H9 (cell line): ENCODE measurements around the gene CPXM2. TPM values are rescaled to one million over a fixed set of nuclear protein-coding genes. Genes with fewer than 3 reads are reported as not detected.
A peak's percentile ranks its signal among the peaks of the same experiment; 100 is the strongest.

Experiments used
- DNase-seq: peaks from one replicate; pipeline ENCODE4 v3.0.0-alpha.2; 2017
- H2AFZ ChIP-seq: one replicate; pipeline ENCODE4 v1.6.1; 2013; ENCODE audit warnings: mild to moderate bottlenecking, low read length, control low read depth, moderate library complexity
- H2AK5ac ChIP-seq: 2 replicates; pipeline ENCODE4 v1.6.1; 2013; ENCODE audit warnings: low read length, control low read depth, mixed read lengths; ENCODE audit not compliant: insufficient read length
- H2BK120ac ChIP-seq: one replicate; pipeline ENCODE4 v1.6.1; 2013; ENCODE audit warnings: low read depth, mild to moderate bottlenecking, low read length, control low read depth, inconsistent platforms; ENCODE audit not compliant: poor library complexity, severe bottlenecking
- H2BK12ac ChIP-seq: 2 replicates; pipeline ENCODE4 v1.6.1; 2013; ENCODE audit warnings: low read length, control low read depth, mixed read lengths, low read depth; ENCODE audit not compliant: insufficient read length
- H2BK15ac ChIP-seq: 2 replicates; pipeline ENCODE4 v1.6.1; 2013; ENCODE audit warnings: low read depth, low read length, control low read depth
- H2BK20ac ChIP-seq: one replicate; pipeline ENCODE4 v1.6.1; 2013; ENCODE audit warnings: low read depth, mild to moderate bottlenecking, low read length, control low read depth, inconsistent platforms; ENCODE audit not compliant: poor library complexity, severe bottlenecking
- H2BK5ac ChIP-seq: 2 replicates; pipeline ENCODE4 v1.6.1; 2013; ENCODE audit warnings: low read length, control low read depth, mixed read lengths; ENCODE audit not compliant: insufficient read length
- H3K14ac ChIP-seq: 2 replicates; pipeline ENCODE4 v1.6.1; 2013; ENCODE audit warnings: low read length, control low read depth; ENCODE audit not compliant: insufficient read depth
- H3K18ac ChIP-seq: 2 replicates; pipeline ENCODE4 v1.6.1; 2013; ENCODE audit warnings: low read depth, mild to moderate bottlenecking, mixed read lengths, low read length, control low read depth; ENCODE audit not compliant: insufficient read length
- H3K23ac ChIP-seq: 2 replicates; pipeline ENCODE4 v1.6.1; 2013; ENCODE audit warnings: low read length, control low read depth, mixed read lengths, low read depth; ENCODE audit not compliant: insufficient read length
- H3K23me2 ChIP-seq: 2 replicates; pipeline ENCODE4 v1.6.1; 2013; ENCODE audit warnings: low read depth, mild to moderate bottlenecking, mixed read lengths, low read length, control low read depth; ENCODE audit not compliant: insufficient read length, poor library complexity, severe bottlenecking
- H3K27ac ChIP-seq: 2 replicates; pipeline ENCODE4 v1.5.1; 2013; ENCODE audit warnings: low read length, control low read depth, mixed read lengths, low read depth; ENCODE audit not compliant: insufficient read length
- H3K27me3 ChIP-seq: 2 replicates; pipeline ENCODE4 v1.6.1; 2013; ENCODE audit warnings: low read length, control low read depth, inconsistent platforms; ENCODE audit not compliant: insufficient read depth
- H3K4ac ChIP-seq: 2 replicates; pipeline ENCODE4 v1.6.1; 2013; ENCODE audit warnings: low read depth, mild to moderate bottlenecking, control low read depth, inconsistent platforms, low read length, moderate library complexity
- H3K4me1 ChIP-seq: 2 replicates; pipeline ENCODE4 v1.6.1; 2013; ENCODE audit warnings: low read length, control low read depth, inconsistent platforms; ENCODE audit not compliant: insufficient read depth
- H3K4me2 ChIP-seq: 2 replicates; pipeline ENCODE4 v1.6.1; 2013; ENCODE audit warnings: low read length, control low read depth, mixed read lengths; ENCODE audit not compliant: insufficient read length, insufficient read depth
- H3K56ac ChIP-seq: 2 replicates; pipeline ENCODE4 v1.6.1; 2013; ENCODE audit warnings: low read depth, mild to moderate bottlenecking, mixed read lengths, low read length, control low read depth; ENCODE audit not compliant: insufficient read length
- H3K79me1 ChIP-seq: 2 replicates; pipeline ENCODE4 v1.6.1; 2013; ENCODE audit warnings: low read depth, mild to moderate bottlenecking, moderate library complexity, low read length, control low read depth, inconsistent platforms; ENCODE audit not compliant: insufficient read depth, poor library complexity, severe bottlenecking
- H3K79me2 ChIP-seq: 2 replicates; pipeline ENCODE4 v1.6.1; 2013; ENCODE audit warnings: low read length, control low read depth, inconsistent platforms; ENCODE audit not compliant: insufficient read depth
- H3K9ac ChIP-seq: 2 replicates; pipeline ENCODE4 v1.6.1; 2013; ENCODE audit warnings: low read length, control low read depth, mixed read lengths; ENCODE audit not compliant: insufficient read length; ENCODE audit errors: extremely low read depth
- H3K9me3 ChIP-seq: one replicate; pipeline ENCODE4 v1.6.1; 2013; ENCODE audit warnings: low read depth, low read length, inconsistent platforms; ENCODE audit not compliant: control insufficient read depth
- H3T11ph ChIP-seq: one replicate; pipeline ENCODE4 v1.6.1; 2013; ENCODE audit warnings: mild to moderate bottlenecking, low read length, control low read depth, inconsistent platforms
- H4K20me1 ChIP-seq: one replicate; pipeline ENCODE4 v1.6.1; 2013; ENCODE audit not compliant: control insufficient read depth, insufficient read length, insufficient read depth
- H4K5ac ChIP-seq: 2 replicates; pipeline ENCODE4 v1.6.1; 2013; ENCODE audit warnings: low read depth, mild to moderate bottlenecking, mixed read lengths, low read length, control low read depth; ENCODE audit not compliant: insufficient read length
- H4K8ac ChIP-seq: replicated peaks from 2 replicates; pipeline ENCODE4 v1.6.1; 2013; ENCODE audit warnings: low read length, control low read depth, mixed read lengths, low read depth; ENCODE audit not compliant: insufficient read length
- H4K91ac ChIP-seq: 2 replicates; pipeline ENCODE4 v1.6.1; 2013; ENCODE audit warnings: low read depth, mild to moderate bottlenecking, moderate library complexity, mixed read lengths, low read length, control low read depth; ENCODE audit not compliant: insufficient read length
- H3K27ac Mint-ChIP-seq, 3 experiments: 2 replicates in 2 of 3; 3 replicates in 1 of 3; pipeline ENCODE4 v1.8.0; 2020 to 2021; ENCODE audit warnings: mixed read lengths in 3 of 3, mild to moderate bottlenecking in 1 of 3, moderate library complexity in 1 of 3
- H3K27me3 Mint-ChIP-seq: 2 replicates; pipeline ENCODE4 v1.8.0; 2021; ENCODE audit warnings: low read depth, mild to moderate bottlenecking, moderate library complexity, mixed read lengths
- H3K36me3 Mint-ChIP-seq, 3 experiments: 2 replicates in 2 of 3; 3 replicates in 1 of 3; pipeline ENCODE4 v1.8.0; 2020 to 2021; ENCODE audit warnings: low read depth in 3 of 3, mixed read lengths in 3 of 3; ENCODE audit not compliant: insufficient read depth in 1 of 3
- H3K4me1 Mint-ChIP-seq, 2 experiments: 2 replicates each; pipeline ENCODE4 v1.8.0; 2020; ENCODE audit warnings: mixed read lengths in 2 of 2
- H3K4me3 Mint-ChIP-seq, 2 experiments: 2 replicates in 1 of 2; 3 replicates in 1 of 2; pipeline ENCODE4 v1.8.0; 2020 to 2021; ENCODE audit warnings: mild to moderate bottlenecking in 2 of 2, mixed read lengths in 2 of 2, moderate library complexity in 1 of 2
- H3K9me3 Mint-ChIP-seq, 2 experiments: 2 replicates in 1 of 2; 3 replicates in 1 of 2; pipeline ENCODE4 v1.8.0; 2020; ENCODE audit warnings: mild to moderate bottlenecking in 2 of 2, mixed read lengths in 2 of 2, moderate library complexity in 1 of 2
- CTCF ChIP-seq: fragments of 200-600 bp; sonication (generic); conservative IDR thresholded peaks from 3 replicates; pipeline ENCODE4 v1.8.0; 2021; ENCODE audit warnings: antibody characterized with exemption, mild to moderate bottlenecking
- WGBS: extraction: QIAGEN DNeasy Blood & Tissue Kit; methylation state at CpG from one replicate; pipeline ENCODE4 v1.1.7; 2013; ENCODE audit warnings: missing lambda C conversion rate, low lambda C conversion rate, mixed read lengths; ENCODE audit not compliant: insufficient read length; ENCODE audit errors: extremely low coverage; 5-methylcytosine and 5-hydroxymethylcytosine counted together
- total RNA-seq: library from RNA; stranded (reverse); gene quantifications from 2 replicates; pipeline ENCODE4 v1.2.1, GENCODE V29; 2021

The CPXM2 gene
- total RNA-seq, 1 experiment from 2014 or later, result 1.7 TPM

- Histone ChIP-seq H3K27me3 (no peaks in the 10 kb centered on the region), H2BK15ac (no peak overlapping the region), H3K14ac (no peak overlapping the region), H2AK5ac (no peak overlapping the region), H2BK20ac (no peak overlapping the region), H3K9ac (no peak overlapping the region), H4K91ac (no peak overlapping the region), H4K8ac (no peak overlapping the region), H4K20me1 (no peaks in the 10 kb centered on the region), H3K79me2 (no peaks in the 10 kb centered on the region), H2BK120ac (no peak overlapping the region), H2BK12ac (no peak overlapping the region), H4K5ac (no peak overlapping the region), H3T11ph (no peak overlapping the region), H3K56ac (no peak overlapping the region), H3K4me1 (no peaks in the 10 kb centered on the region), H3K4ac (no peak overlapping the region), H3K23me2 (no peaks in the 10 kb centered on the region), H3K4me2 (no peak overlapping the region), H2AFZ (no peak overlapping the region), H3K9me3 (no peaks in the 10 kb centered on the region), H3K23ac (no peak overlapping the region), H2BK5ac (no peak overlapping the region), H3K18ac (no peak overlapping the region), H3K79me1 (no peaks in the 10 kb centered on the region), H3K27ac (no peak overlapping the region)
- H3K27me3 Mint-ChIP-seq, result peaks cover 6% of the 10 kb centered on the region
- H3K36me3 Mint-ChIP-seq, result peaks cover under 1 to 14% (median 1%) of the 10 kb centered on the region in 3 experiments; a peak in 5 of 7 replicates
- peaks cover 8 to 12% of the 10 kb centered on the region in 2 experiments for H3K9me3 Mint-ChIP-seq
- no CpG with 5 or more reads among the region's 9 CpGs for WGBS
- DNase-seq, result no peak
- H3K4me3 Mint-ChIP-seq, result no peak overlapping the region
- peaks cover 21 to 22% of the 10 kb centered on the region in 2 experiments for H3K4me1 Mint-ChIP-seq
- TF ChIP-seq CTCF, result no peak
- peak overlapping the region in 1 of 3 experiments; percentile 44; a peak in 1 of 7 replicates for H3K27ac Mint-ChIP-seq
These were observed 50.5 kb downstream of the CPXM2 start for GRCh38 chr10:123841115-123841514.
